Rectal smooth muscle tissue (tissue), 1 donor: ENCODE results near the gene TRIM7.
A peak's percentile ranks its signal among the peaks of the same experiment; 100 is the strongest.
"Not testable (repeated sequence)": the region's sequence is repeated elsewhere in the genome, so short reads cannot be mapped to it uniquely, and the experiment has no call there.

ENCODE experiments used
- H3K27ac ChIP-seq: one replicate; pipeline ENCODE4 v1.7.0; 2013; ENCODE audit warnings: low read depth, low read length, inconsistent platforms
- H3K27me3 ChIP-seq: one replicate; pipeline ENCODE4 v1.7.0; 2013; ENCODE audit warnings: low read length; ENCODE audit not compliant: control insufficient read depth, insufficient read depth
- H3K36me3 ChIP-seq: one replicate; pipeline ENCODE4 v1.7.0; 2013; ENCODE audit warnings: low read length; ENCODE audit not compliant: control insufficient read depth, insufficient read depth
- H3K4me1 ChIP-seq: one replicate; pipeline ENCODE4 v1.7.0; 2013; ENCODE audit warnings: low read length; ENCODE audit not compliant: control insufficient read depth, insufficient read depth
- H3K4me3 ChIP-seq: one replicate; pipeline ENCODE4 v1.7.0; 2013; ENCODE audit warnings: low read length
- H3K9ac ChIP-seq: one replicate; pipeline ENCODE4 v1.7.0; 2013; ENCODE audit warnings: low read length

TRIM7 gene

DNA sequence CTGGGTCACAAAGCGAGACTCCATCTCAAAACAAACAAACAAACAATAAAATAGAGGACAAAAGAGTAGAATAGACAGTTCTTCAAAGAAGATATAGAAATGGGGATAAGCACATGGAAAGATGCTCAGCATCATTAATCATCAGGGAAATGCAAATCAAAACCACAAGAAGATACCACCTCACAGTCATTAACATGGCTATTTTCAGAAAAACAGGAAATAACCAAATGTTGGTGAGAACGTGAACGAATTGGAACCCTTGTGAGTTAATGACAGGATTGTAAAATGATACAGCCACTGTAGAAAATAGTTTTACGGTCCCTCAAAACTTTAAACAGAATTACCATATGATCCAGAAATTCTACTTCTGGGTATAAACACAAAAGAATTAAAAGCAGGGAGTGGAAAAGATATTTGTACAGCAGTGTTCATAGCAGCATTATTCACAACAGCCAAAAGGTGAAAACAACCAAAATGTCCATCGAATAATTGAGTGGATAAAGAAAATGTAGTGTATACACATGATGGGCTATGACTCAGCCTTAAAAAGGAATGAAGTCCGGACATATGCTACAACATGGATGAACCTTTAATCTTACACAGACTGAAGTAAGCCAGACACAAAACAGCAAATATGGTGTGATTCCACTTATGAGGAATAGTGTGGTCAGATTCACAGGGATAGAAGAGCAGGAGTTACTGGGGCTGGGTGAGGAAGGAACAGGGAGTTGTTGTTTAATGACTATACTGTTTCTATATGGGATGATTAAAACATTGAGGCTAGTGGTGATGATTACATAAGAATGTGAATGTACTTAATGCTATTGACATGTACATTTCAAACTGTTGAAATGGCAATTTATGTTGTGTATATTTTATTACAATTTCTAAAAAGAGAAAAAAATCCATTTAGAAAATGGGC lies 37.9 kb downstream of the TRIM7 start:
- Histone ChIP-seq H3K4me1 (no peaks in the 10 kb centered on the region), H3K36me3 (no peaks in the 10 kb centered on the region), H3K4me3 (no peak overlapping the region), H3K9ac (no peak overlapping the region), H3K27ac (no peak overlapping the region), H3K27me3 (peaks cover 29% of the 10 kb centered on the region)

DNA sequence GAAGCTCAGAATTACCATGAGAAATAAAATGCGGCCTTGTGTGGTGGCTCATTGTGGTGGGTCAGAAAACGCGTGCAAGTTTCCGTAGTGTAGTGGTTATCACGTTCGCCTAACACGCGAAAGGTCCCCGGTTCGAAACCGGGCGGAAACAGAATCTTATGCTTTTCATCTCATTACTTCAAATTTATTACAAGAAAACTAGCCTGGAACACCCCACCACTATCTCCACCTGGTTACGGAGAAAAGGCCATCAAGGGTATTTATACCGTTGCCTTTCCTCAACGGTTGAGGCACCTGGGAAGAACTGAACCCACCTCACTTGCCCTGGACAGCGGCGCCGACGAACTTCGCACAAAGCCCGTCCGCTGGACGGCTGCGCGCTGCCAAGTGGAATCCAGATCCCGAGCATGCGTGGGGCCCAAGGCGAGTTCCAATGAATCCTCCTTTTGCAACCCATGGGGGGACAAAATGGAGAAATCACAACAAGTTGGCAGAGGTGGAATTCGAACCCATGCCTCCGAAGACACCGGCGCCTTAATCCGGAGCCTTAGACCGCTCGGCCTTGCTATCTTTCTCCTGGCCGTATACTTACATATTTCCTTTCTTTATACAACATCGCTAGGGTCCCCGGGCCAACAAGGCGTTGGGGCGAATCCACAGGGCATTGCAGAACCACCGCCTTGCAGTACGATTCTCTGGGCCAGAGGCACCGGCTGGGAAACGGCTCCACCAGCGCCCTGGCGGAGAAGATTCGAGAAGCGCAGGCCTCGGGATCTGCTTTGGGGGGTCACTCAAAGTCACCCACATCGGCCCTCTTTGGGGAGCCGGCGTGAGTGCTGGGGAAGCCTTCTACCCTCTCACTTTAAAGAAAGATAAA lies 40.7 kb downstream of the TRIM7 start:
- H3K36me3 ChIP-seq: no peaks in the 10 kb centered on the region
- no peaks in the 10 kb centered on the region for H3K4me1 ChIP-seq
- H3K27me3 ChIP-seq: peaks cover 10% of the 10 kb centered on the region
- no peak overlapping the region for H3K4me3 ChIP-seq
- H3K9ac ChIP-seq: no peak overlapping the region
- no peak overlapping the region for H3K27ac ChIP-seq

DNA sequence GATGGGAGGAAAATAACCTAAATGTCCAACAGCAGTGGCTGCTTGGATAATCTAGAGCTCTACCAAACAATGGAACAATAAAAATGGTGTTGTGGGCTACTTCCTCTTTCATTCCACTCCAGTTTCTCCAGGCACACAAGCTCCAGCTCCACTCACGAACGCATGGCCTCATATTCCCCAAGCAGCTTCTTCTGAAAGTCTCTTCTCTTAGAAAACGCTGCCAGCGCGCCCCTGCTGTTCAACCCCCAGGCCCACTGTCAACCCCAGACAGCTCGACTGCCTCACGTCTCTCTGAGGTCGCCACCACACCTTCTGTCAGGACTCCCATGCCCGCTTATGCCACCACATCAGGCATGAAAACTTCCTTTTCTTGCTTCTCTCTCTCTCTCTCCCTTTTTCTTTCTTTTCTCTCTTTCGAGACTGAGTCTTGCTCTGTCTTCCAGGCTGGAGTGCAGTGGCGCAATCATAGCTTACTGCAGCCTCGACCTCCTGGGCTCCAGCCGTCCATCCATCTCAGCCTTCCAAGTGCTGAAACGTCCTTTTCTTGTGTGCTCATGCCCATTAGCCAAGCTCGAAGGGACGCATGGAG lies 41.4 kb downstream of the TRIM7 start:
- Histone ChIP-seq H3K27ac (no peak overlapping the region), H3K4me3 (no peak overlapping the region), H3K36me3 (no peaks in the 10 kb centered on the region), H3K4me1 (no peaks in the 10 kb centered on the region), H3K27me3 (peaks cover 10% of the 10 kb centered on the region), H3K9ac (no peak overlapping the region)

DNA sequence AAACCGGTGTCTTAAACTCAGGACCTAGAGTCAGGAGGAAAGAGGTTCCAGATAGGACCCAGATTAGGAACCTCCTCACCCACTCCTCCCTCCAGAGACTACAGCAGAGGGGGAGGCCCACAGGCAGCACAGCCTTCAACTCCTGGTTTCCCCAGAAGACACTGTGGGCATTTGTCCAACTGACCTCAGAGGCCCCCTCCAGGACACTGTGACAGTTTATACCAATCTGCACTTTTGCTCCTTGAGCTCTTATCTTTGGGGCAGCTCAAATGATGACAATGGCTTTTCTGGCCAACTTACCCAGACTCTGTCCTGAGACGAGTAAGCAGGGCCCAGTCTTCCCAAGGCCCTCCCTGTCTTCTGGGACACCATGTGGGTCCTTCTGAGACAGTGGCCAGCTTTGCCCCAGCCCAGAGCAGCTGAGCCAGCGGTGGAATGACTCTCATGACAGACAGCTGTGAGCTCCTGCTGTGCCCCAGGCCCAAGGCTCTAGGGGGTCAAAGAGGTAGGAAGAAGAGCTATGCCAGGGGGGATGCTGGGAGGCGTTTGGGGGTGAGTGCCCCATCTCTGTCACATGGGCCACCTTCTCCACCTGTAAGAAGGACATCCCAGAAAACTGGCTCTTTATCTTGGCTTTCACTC lies 43.3 kb downstream of the TRIM7 start:
- Histone ChIP-seq H3K4me1 (no peaks in the 10 kb centered on the region), H3K9ac (no peak overlapping the region), H3K36me3 (no peaks in the 10 kb centered on the region), H3K27me3 (no peaks in the 10 kb centered on the region), H3K4me3 (no peak overlapping the region), H3K27ac (no peak overlapping the region)

DNA sequence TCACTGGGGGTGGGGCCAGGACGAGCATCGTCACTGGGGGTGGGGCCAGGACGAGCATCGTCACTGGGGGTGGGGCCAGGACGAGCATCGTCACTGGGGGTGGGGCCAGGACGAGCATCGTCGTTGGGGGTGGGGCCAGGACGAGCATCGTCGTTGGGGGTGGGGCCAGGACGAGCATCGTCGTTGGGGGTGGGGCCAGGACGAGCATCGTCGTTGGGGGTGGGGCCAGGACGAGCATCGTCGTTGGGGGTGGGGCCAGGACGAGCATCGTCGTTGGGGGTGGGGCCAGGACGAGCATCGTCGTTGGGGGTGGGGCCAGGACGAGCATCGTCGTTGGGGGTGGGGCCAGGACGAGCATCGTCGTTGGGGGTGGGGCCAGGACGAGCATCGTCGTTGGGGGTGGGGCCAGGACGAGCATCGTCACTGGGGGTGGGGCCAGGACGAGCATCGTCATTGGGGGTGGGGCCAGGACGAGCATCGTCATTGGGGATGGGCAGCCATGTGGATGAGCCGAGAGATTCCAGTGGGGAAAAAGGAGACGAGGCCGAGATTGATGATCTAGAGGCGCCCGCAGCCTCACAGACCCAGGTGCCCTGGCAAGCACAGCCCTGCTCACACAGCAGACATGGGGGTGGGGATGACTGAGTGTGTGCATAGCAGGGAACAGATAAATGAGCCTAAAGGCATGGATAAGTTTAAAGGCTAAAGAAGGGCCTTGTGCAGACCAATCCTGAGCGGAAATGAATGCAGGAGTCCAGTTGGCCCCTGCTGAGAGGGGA lies 44.1 kb downstream of the TRIM7 start:
- not testable (repeated sequence) for H3K9ac ChIP-seq, H3K27ac ChIP-seq, H3K4me3 ChIP-seq

DNA sequence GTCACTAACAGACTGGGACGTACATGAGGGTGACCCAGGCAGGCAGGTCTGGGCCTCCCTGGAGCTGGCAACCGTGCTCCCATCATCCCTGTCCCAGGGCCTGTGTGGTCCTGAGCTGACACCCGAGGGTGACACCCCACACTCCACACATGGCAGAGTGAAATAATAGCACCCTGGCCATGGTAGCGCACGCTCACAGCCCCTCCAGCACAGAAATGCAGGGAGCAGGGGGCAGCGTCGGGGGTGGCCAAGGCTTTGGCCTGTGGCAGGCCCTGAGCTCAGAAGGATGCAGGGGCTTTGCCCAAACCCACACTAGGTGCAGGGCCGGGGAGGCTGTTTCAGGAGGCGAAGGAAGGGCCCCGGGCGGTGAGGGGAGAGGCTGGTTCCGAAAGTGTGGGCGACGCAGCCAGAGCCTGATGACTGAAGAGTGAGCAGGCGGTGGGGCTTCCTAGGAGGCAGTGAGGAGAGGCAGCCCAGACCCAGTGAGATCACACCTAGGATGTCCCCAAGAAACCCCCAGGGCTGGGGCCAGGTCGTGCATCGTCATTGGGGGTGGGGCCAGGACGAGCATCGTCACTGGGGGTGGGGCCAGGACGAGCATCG lies 44.7 kb downstream of the TRIM7 start:
- no peaks in the 10 kb centered on the region for H3K4me1 ChIP-seq
- no peaks in the 10 kb centered on the region for H3K27me3 ChIP-seq
- H3K4me3 ChIP-seq: peak overlapping the region; percentile 49
- no peaks in the 10 kb centered on the region for H3K36me3 ChIP-seq
- H3K27ac ChIP-seq: peak overlapping the region; percentile 71
- no peak overlapping the region for H3K9ac ChIP-seq

More for the DNA sequence above, 44.1 kb downstream of the TRIM7 start:
- H3K4me1 ChIP-seq, H3K27me3 ChIP-seq, H3K36me3 ChIP-seq: not testable (repeated sequence)

DNA sequence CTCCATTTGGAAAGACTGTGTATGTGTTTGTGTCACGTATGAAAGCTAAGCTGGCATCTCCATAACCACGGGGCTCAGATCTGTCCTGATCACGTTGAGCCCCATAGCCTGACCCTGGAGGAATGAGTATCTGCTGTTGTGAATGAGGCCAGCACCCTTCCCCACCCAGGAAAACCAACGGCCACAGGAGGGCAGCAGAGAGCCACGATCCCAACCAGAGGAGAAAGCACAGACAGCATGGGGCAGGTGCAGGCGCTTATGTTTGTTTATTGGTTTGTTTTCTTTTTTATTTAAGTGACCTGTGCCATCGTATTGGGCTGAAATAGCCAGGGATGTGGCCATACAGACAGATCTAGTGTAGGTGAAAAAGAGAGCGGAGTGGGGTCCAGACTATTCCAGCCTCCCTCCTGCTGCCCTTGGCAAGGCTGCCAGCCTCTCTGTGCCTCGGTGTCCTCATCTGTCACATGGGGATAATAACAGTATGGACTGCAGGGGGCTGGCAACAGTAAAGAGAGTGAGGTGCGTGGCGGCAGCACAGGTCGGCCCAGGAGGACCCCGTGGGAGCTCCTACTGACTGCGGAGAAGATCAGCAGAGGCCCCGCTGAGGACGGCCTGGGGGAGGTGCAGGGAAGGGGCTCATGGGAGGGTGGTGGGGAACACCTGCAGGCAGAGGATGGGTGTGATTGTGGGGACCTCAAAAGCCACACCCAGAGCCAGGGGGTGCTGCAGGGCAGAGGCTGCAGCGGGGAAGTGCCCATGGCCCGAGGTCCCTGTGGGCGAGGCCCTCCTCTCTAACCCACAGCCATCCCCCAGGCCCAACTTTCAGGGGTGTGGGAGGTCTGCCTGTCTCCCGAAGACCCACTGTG lies 45.5 kb downstream of the TRIM7 start:
- Histone ChIP-seq H3K27me3 (no peaks in the 10 kb centered on the region), H3K9ac (no peak overlapping the region), H3K4me3 (no peak overlapping the region), H3K27ac (peak overlapping the region; percentile 71), H3K36me3 (no peaks in the 10 kb centered on the region), H3K4me1 (no peaks in the 10 kb centered on the region)

DNA sequence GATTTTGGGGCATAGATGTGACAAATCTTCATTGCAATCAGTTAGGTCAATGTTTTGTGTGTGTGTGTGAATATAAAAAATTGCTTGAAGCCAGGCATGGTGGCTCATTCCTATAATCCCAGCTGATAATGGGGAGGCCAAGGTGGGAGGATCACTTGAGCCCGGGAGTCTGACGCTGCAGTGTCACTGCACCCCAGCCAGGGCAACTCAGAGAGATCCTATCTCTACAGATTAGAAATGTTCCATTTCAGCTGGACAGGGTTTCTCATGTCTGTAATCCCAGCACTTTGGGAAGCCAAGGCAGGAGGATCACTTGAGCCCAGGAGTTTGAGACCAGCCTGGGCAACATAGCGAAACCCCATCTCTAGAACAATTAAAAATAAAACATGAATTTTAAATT lies 46.1 kb downstream of the TRIM7 start:
- Histone ChIP-seq H3K4me1 (no peaks in the 10 kb centered on the region), H3K9ac (no peak overlapping the region), H3K27me3 (no peaks in the 10 kb centered on the region), H3K36me3 (no peaks in the 10 kb centered on the region), H3K27ac (no peak overlapping the region), H3K4me3 (no peak overlapping the region)

DNA sequence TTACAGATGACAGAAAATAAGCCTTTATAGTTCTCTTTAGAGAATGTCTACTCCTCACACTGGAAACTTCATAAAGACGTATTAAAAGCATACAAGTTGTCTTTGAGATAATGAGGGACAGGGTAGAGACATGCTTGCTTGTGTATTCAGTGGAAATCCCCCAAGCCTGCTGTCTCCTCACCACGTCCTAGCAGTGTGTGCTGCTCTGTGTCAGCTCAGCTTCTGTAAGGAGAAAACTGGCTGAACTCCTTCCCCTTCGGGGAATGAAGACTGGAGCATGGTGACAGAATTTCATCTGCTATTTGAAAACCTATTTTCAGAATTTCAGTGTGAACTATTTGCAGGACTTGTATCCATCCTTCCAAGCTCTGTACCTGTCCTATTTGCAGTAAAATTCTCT lies 48.2 kb downstream of the TRIM7 start:
- Histone ChIP-seq H3K9ac (no peak overlapping the region), H3K4me3 (no peak overlapping the region), H3K27me3 (peaks cover under 1% of the 10 kb centered on the region), H3K4me1 (no peaks in the 10 kb centered on the region), H3K36me3 (no peaks in the 10 kb centered on the region), H3K27ac (no peak overlapping the region)

DNA sequence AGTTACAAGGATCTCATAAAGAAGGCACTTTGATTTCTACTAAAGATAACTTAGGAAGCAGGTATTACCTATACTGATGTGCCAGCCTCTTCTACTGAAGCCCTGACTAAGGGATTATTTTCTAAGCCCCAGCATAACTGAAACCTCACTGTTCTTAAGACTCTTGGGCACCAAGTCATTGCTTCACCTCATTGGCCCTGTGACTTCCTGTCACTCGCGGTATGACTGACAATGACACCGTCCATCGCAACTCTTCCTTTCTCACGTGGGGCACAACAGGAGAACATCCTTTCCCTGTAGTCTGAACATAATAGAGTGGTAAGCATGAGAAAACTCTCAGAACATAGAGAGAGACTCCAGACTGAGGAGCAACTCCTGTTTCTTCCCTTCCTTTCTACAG lies 51.2 kb downstream of the TRIM7 start:
- H3K9ac ChIP-seq: no peak overlapping the region
- peaks cover 6% of the 10 kb centered on the region for H3K27me3 ChIP-seq
- H3K4me1 ChIP-seq: no peaks in the 10 kb centered on the region
- H3K27ac ChIP-seq: no peak overlapping the region
- H3K4me3 ChIP-seq: no peak overlapping the region
- no peaks in the 10 kb centered on the region for H3K36me3 ChIP-seq

DNA sequence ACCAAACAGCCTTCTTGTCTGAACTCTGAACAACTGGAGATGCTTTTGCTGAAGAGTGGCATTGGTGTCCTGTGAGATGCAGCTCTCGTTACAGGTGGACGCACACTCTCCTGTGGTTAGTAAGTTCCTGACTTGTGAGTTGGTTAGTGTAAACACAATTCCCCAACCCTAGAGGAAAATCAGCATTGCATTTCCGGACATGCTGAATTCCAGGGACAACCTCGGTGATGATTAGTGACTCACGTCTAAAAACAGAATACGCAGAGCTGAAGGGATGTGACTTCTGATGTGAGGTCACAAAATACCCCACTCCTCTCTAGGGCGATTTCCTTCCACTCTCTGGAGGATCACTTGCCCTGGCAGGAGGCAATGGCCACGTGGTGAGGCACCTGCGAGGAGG lies 52.6 kb downstream of the TRIM7 start:
- H3K27ac ChIP-seq: no peak overlapping the region
- no peak overlapping the region for H3K9ac ChIP-seq
- no peak overlapping the region for H3K4me3 ChIP-seq
- peaks cover 6% of the 10 kb centered on the region for H3K27me3 ChIP-seq
- H3K36me3 ChIP-seq: no peaks in the 10 kb centered on the region
- H3K4me1 ChIP-seq: no peaks in the 10 kb centered on the region
